Psoas muscle (tissue), 8 donors: ENCODE results near the gene RAPGEF5. TPM values are rescaled to one million over a fixed set of nuclear protein-coding genes. Genes with fewer than 3 reads are reported as not detected.

Experiments used
- ATAC-seq, 4 donors: fragments of 200-7000 bp; cut with Tn5 transposase; one replicate each; pipeline ENCODE4 v1.9.1; 2020; ENCODE audit warnings: moderate library complexity in 3 of 4, mild to moderate bottlenecking in 2 of 4
- DNase-seq, 2 donors: peaks; one replicate each; pipeline ENCODE4 v3.0.0-alpha.2; 2020
- H3K27ac ChIP-seq: fragments of 200-600 bp; one replicate; pipeline ENCODE4 v1.8.0; 2022
- H3K27me3 ChIP-seq, 3 donors: fragments of 200-600 bp in 1 of 3; one replicate each; pipeline versions ENCODE4 v1.6.1 to v1.8.0; 2013 to 2022; ENCODE audit warnings: low read length in 2 of 3, mild to moderate bottlenecking in 2 of 3, moderate library complexity in 1 of 3; ENCODE audit not compliant: insufficient read depth in 3 of 3
- H3K36me3 ChIP-seq, 2 donors: fragments of 200-600 bp in 1 of 2; one replicate each; pipeline versions ENCODE4 v1.6.1 to v1.8.0; 2013 to 2022; ENCODE audit warnings: low read depth in 1 of 2, mild to moderate bottlenecking in 1 of 2, moderate library complexity in 1 of 2; ENCODE audit not compliant: insufficient read depth in 1 of 2
- H3K4me1 ChIP-seq: fragments of 200-600 bp; one replicate; pipeline ENCODE4 v1.8.0; 2022
- H3K4me3 ChIP-seq: fragments of 200-600 bp; one replicate; pipeline ENCODE4 v1.8.0; 2022; ENCODE audit warnings: mild to moderate bottlenecking
- H3K9me3 ChIP-seq: fragments of 200-600 bp; one replicate; pipeline ENCODE4 v1.8.0; 2022
- WGBS, 3 donors: extraction: QIAGEN DNeasy Blood & Tissue Kit; methylation state at CpG; one replicate each; pipeline versions ENCODE4 v1.1.6 to v1.1.7; 2013; 5-methylcytosine and 5-hydroxymethylcytosine counted together
- intact Hi-C, 2 donors: fragments of 100-400 bp; cut with DNase I; formaldehyde crosslinking; loops; one replicate each; pipeline versions ENCODE4 v1.11.0 to v1.14.2; 2022
- polyA plus RNA-seq, 3 donors: library from polyadenylated mRNA; stranded (reverse); fragments of 200-250 nt; gene quantifications; one replicate each; pipeline ENCODE4 v1.2.3, GENCODE V29; 2013
- total RNA-seq, 4 donors: library from RNA; stranded (reverse); fragmentation: NEBNext Ultra II Directional in 2 of 4; extraction: Animal tissue kit (Norgen Biotek cat#: 25700) in 2 of 4; gene quantifications; one replicate each; pipeline versions ENCODE4 v1.2.1 to v1.2.4, GENCODE V29; 2021 to 2023
- TF ChIP-seq, protein P1 (sequence below): fragments of 200-600 bp; IDR thresholded peaks from one replicate; pipeline ENCODE4 v1.8.0; 2022; ENCODE audit warnings: antibody characterized with exemption
- donor health status: healthy with polysubstance abuse.
- donor health status: DM: no; HTN: no; CAD: no; lungs with moderate emphysema.
- donor health status: Bipolar disorder and iron deficiency.
- donor health status: healthy.
- donor health status: DM: yes; HTN: yes; CAD: no.
- donor health status: DM: no; HTN: no; CAD: no.
- donor health status: DM: no; HTN: no; CAD: no.
- donor health status: DM: yes; HTN: yes; CAD: no.

Gene RAPGEF5
- total and polyA plus RNA-seq, 7 donors = 2.6 to 10.8 (median 5.5) TPM

- no peaks in the 10 kb centered on the region for H3K4me1 ChIP-seq
- H3K9me3 ChIP-seq = no peaks in the 10 kb centered on the region
- intact Hi-C loops = no loop called here
- 58 to 78% (median 63%) methylated on average over 3 of the region's 3 CpGs for WGBS, 3 donors
- no peaks in the 10 kb centered on the region for H3K27me3 ChIP-seq
- H3K36me3 ChIP-seq = no peaks in the 10 kb centered on the region
- no peak for ATAC-seq
- TF ChIP-seq, protein P1, sequence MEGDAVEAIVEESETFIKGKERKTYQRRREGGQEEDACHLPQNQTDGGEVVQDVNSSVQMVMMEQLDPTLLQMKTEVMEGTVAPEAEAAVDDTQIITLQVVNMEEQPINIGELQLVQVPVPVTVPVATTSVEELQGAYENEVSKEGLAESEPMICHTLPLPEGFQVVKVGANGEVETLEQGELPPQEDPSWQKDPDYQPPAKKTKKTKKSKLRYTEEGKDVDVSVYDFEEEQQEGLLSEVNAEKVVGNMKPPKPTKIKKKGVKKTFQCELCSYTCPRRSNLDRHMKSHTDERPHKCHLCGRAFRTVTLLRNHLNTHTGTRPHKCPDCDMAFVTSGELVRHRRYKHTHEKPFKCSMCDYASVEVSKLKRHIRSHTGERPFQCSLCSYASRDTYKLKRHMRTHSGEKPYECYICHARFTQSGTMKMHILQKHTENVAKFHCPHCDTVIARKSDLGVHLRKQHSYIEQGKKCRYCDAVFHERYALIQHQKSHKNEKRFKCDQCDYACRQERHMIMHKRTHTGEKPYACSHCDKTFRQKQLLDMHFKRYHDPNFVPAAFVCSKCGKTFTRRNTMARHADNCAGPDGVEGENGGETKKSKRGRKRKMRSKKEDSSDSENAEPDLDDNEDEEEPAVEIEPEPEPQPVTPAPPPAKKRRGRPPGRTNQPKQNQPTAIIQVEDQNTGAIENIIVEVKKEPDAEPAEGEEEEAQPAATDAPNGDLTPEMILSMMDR = no peak
- H3K27ac ChIP-seq = no peak overlapping the region
- no peak for DNase-seq
- no peak overlapping the region for H3K4me3 ChIP-seq
Observed at GRCh38 chr7:22234227-22234626, 122.7 kb downstream of the RAPGEF5 start.

DNA sequence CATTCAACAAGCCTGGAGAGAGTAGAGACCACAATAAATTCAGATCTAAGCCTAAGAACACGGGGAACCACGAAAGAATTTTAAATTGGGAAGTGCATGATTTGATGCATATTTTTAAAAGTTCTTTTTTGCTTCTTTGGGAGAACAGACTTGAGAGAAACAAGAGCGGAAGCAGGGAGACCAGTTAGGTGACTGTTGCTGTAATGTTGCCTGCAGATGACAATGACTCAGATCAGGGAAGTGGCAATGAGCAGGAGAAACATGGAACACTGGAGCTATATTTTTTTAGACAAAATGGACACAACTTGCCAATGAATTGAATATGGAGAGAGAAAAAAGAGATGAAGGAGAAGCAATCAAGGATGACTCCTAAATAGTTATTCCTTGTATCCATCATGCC lies 125.1 kb downstream of the RAPGEF5 start:
- no peak overlapping the region for H3K4me3 ChIP-seq
- H3K9me3 ChIP-seq = no peaks in the 10 kb centered on the region
- intact Hi-C loops = no loop called here
- H3K36me3 ChIP-seq = no peaks in the 10 kb centered on the region
- no peaks in the 10 kb centered on the region for H3K4me1 ChIP-seq
- no peak for DNase-seq
- no peaks in the 10 kb centered on the region for H3K27me3 ChIP-seq
- H3K27ac ChIP-seq = no peak overlapping the region
- WGBS, 3 donors = 77 to 84% (median 78%) methylated on average over 3 of the region's 3 CpGs
- TF ChIP-seq, protein P1 = no peak
- no peak for ATAC-seq

GRCh38 chr7:22231141-22231540 lies 125.8 kb downstream of the RAPGEF5 start:
- TF ChIP-seq, protein P1 = no peak
- intact Hi-C loops = no loop called here
- Histone ChIP-seq H3K9me3 (no peaks in the 10 kb centered on the region), H3K36me3 (no peaks in the 10 kb centered on the region), H3K27ac (no peak overlapping the region), H3K4me1 (no peaks in the 10 kb centered on the region), H3K27me3 (no peaks in the 10 kb centered on the region), H3K4me3 (no peak overlapping the region)
- no peak for DNase-seq
- WGBS, 3 donors = 42 to 95% (median 82%) methylated on average over 1 of the region's 1 CpG
- ATAC-seq = no peak

- no peak for DNase-seq
- 83 to 91% (median 87%) methylated on average over 2 of the region's 2 CpGs for WGBS, 3 donors
- Histone ChIP-seq H3K9me3 (no peaks in the 10 kb centered on the region), H3K27ac (no peak overlapping the region), H3K27me3 (no peaks in the 10 kb centered on the region), H3K4me3 (no peak overlapping the region), H3K36me3 (no peaks in the 10 kb centered on the region), H3K4me1 (no peaks in the 10 kb centered on the region)
- no peak for ATAC-seq
- TF ChIP-seq, protein P1 = no peak
- intact Hi-C loops = no loop called here
Observed at GRCh38 chr7:22230238-22230637, 126.7 kb downstream of the RAPGEF5 start.

GRCh38 chr7:22229148-22229547 lies 127.8 kb downstream of the RAPGEF5 start:
- H3K27me3 ChIP-seq = no peaks in the 10 kb centered on the region
- H3K27ac ChIP-seq = no peak overlapping the region
- TF ChIP-seq, protein P1 = no peak
- WGBS, 3 donors = 75 to 89% (median 83%) methylated on average over 2 of the region's 2 CpGs
- ATAC-seq (no peak), DNase-seq (no peak)
- intact Hi-C loops = loop anchor here in 1 of 2 donors (5.0 kb wide), 1 partner anchor 593 kb away; the partner anchor contains the start of gene TOMM7
- no peaks in the 10 kb centered on the region for H3K36me3 ChIP-seq
- no peak overlapping the region for H3K4me3 ChIP-seq
- H3K4me1 ChIP-seq = no peaks in the 10 kb centered on the region
- H3K9me3 ChIP-seq = no peaks in the 10 kb centered on the region
